ENCODE measurements around the gene GFOD2. TPM values are rescaled to one million over a fixed set of nuclear protein-coding genes. Genes with fewer than 3 reads are reported as not detected.

Gene GFOD2
- total RNA-seq, 1 donor from 2014 or later = 49.2 TPM

GRCh38 chr16:67672739-67673662, 46.1 kb downstream of the GFOD2 start:
- peak; percentile 71 to 81 for DNase-seq (ENCODE audit: low read depth in 2 of 2)

GRCh38 chr16:67672306-67672705, 46.8 kb downstream of the GFOD2 start:
- no peak for DNase-seq (ENCODE audit: low read depth in 2 of 2)

- DNase-seq (ENCODE audit: low read depth in 2 of 2) = no peak
These were observed 49.5 kb downstream of the GFOD2 start for GRCh38 chr16:67669499-67670101.

GRCh38 chr16:67668495-67669157, 50.5 kb downstream of the GFOD2 start:
- no peak for DNase-seq (ENCODE audit: low read depth in 2 of 2)

- peak; percentile 72 to 92 for DNase-seq (ENCODE audit: low read depth in 2 of 2)
These were observed 51.2 kb downstream of the GFOD2 start for GRCh38 chr16:67667817-67668494.

GRCh38 chr16:67667453-67667816, 51.7 kb downstream of the GFOD2 start:
- DNase-seq (ENCODE audit: low read depth in 2 of 2) = no peak

- peak; percentile 51 to 70 for DNase-seq (ENCODE audit: low read depth in 2 of 2)
These were observed 52.3 kb downstream of the GFOD2 start, which contains the start of the genes C16orf86 and ENKD1 for GRCh38 chr16:67666559-67667452. TSS of gene C16orf86 (plus strand) at chr16:67666814. CDS start at chr16:67666971, 157 bp downstream. TSS of gene ENKD1 (minus strand) at chr16:67666750. CDS start at chr16:67666442, 308 bp downstream.

GRCh38 chr16:67666032-67666551, 53.0 kb downstream of the GFOD2 start:
- peak in 1 of 2 donors; percentile 26 for DNase-seq (ENCODE audit: low read depth in 2 of 2)

GRCh38 chr16:67665598-67665997, 53.5 kb downstream of the GFOD2 start:
- no peak for DNase-seq (ENCODE audit: low read depth in 2 of 2)

GRCh38 chr16:67664871-67665270, 54.2 kb downstream of the GFOD2 start:
- no peak for DNase-seq (ENCODE audit: low read depth in 2 of 2)

- DNase-seq (ENCODE audit: low read depth in 2 of 2) = no peak
These were observed 54.9 kb downstream of the GFOD2 start for GRCh38 chr16:67664258-67664657.

- no peak for DNase-seq (ENCODE audit: low read depth in 2 of 2)
These were observed 55.3 kb downstream of the GFOD2 start for GRCh38 chr16:67663877-67664222.

GRCh38 chr16:67663151-67663876, 55.8 kb downstream of the GFOD2 start:
- peak in 1 of 2 donors; percentile 26 for DNase-seq (ENCODE audit: low read depth in 2 of 2)

- no peak for DNase-seq (ENCODE audit: low read depth in 2 of 2)
These were observed 56.5 kb downstream of the GFOD2 start for GRCh38 chr16:67662653-67663010.

GRCh38 chr16:67661886-67662652, 57.0 kb downstream of the GFOD2 start:
- DNase-seq (ENCODE audit: low read depth in 2 of 2) = no peak

GRCh38 chr16:67661101-67661761, 57.9 kb downstream of the GFOD2 start:
- DNase-seq (ENCODE audit: low read depth in 2 of 2) = peak in 1 of 2 donors; percentile 66

- DNase-seq (ENCODE audit: low read depth in 2 of 2) = peak; percentile 94 to 98
These were observed 58.5 kb downstream of the GFOD2 start, which contains the start of gene PARD6A for GRCh38 chr16:67660564-67661028. TSS of gene PARD6A (plus strand) at chr16:67660960. CDS start at chr16:67661039, 79 bp downstream.
